Liver (tissue), 3 donors: Measurements from ENCODE around the gene SRGAP1.

ENCODE experiments used
- EGR1 ChIP-seq, 2 donors: IDR thresholded peaks; 2 replicates each; pipeline ENCODE4 v1.6.1; 2016 to 2018; ENCODE audit warnings: antibody characterized with exemption in 2 of 2, low read depth in 2 of 2
- JUND ChIP-seq, 2 donors: IDR thresholded peaks; 2 replicates each; pipeline ENCODE4 v1.6.1; 2016; ENCODE audit warnings: antibody characterized with exemption in 2 of 2
- MAX ChIP-seq: IDR thresholded peaks from 2 replicates; pipeline ENCODE4 v1.6.1; 2016; ENCODE audit warnings: antibody characterized with exemption
- RAD21 ChIP-seq, 2 donors: IDR thresholded peaks; 2 replicates each; pipeline ENCODE4 v1.6.1; 2016; ENCODE audit warnings: antibody characterized with exemption in 2 of 2, mild to moderate bottlenecking in 2 of 2
- RXRA ChIP-seq, 2 donors: IDR thresholded peaks; 2 replicates each; pipeline ENCODE4 v1.6.1; 2017 to 2018; ENCODE audit warnings: antibody characterized with exemption in 2 of 2, mild to moderate bottlenecking in 1 of 2
- TAF1 ChIP-seq: conservative IDR thresholded peaks from 2 replicates; pipeline ENCODE4 v1.6.1; 2016; ENCODE audit warnings: antibody characterized with exemption, mild to moderate bottlenecking
- TF ChIP-seq, protein P1 (sequence below): fragments of 150-350 bp; IDR thresholded peaks from 2 replicates; pipeline ENCODE4 v1.5.1; 2017; ENCODE audit warnings: improper control_type of control experiment, low read depth, low read length; ENCODE audit not compliant: missing input control
- TF ChIP-seq, protein P2 (sequence below): IDR thresholded peaks from 2 replicates; pipeline ENCODE4 v1.6.1; 2016; ENCODE audit warnings: antibody characterized with exemption
- TF ChIP-seq, protein P3 (sequence below): IDR thresholded peaks from 2 replicates; pipeline ENCODE4 v1.6.1; 2016; ENCODE audit warnings: antibody characterized with exemption
- TF ChIP-seq, protein P4 (sequence below): IDR thresholded peaks from 2 replicates; pipeline ENCODE4 v1.6.1; 2016; ENCODE audit warnings: antibody characterized with exemption, mild to moderate bottlenecking
- donor health status: healthy.
- donor health status: healthy.

DNA sequence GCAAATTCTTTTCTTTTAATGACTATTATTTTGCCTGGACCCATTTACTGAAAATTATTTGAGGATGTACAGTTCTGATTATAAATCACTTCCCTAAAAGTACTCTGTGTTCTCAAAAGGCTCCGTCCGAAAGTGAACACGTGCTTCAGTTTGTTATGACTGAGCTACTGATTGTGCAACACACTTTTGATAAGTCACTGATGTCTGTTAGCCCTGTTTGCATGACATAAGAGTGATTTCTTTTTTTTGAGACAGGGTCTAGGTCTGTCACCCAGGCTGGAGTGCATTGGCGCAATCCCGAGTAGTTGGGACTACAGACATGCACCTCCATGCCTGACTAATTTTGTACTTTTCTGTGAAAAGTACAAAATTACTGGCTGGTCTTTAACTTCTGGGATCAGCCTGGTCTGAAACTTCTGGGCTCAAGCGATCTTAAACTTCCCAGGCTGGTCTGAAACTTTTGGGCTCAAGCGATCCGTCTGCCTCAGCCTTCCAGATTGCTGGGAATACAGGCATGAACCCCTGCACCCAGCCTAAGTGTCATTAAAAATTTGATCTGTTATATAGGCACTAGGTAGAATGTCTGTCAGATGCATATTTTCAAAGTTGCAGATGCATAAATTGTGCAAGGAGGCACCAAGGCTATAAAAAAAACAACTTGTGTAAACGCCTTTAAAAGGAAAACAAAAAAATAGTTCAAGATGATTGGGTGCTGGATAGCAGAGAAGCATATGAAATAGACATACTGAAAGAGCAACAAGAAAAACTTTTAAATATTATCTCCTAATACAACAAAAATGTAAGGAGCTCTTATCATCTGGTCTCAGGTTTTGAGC lies 111.5 kb downstream of the SRGAP1 start:
- TF ChIP-seq, protein P1, sequence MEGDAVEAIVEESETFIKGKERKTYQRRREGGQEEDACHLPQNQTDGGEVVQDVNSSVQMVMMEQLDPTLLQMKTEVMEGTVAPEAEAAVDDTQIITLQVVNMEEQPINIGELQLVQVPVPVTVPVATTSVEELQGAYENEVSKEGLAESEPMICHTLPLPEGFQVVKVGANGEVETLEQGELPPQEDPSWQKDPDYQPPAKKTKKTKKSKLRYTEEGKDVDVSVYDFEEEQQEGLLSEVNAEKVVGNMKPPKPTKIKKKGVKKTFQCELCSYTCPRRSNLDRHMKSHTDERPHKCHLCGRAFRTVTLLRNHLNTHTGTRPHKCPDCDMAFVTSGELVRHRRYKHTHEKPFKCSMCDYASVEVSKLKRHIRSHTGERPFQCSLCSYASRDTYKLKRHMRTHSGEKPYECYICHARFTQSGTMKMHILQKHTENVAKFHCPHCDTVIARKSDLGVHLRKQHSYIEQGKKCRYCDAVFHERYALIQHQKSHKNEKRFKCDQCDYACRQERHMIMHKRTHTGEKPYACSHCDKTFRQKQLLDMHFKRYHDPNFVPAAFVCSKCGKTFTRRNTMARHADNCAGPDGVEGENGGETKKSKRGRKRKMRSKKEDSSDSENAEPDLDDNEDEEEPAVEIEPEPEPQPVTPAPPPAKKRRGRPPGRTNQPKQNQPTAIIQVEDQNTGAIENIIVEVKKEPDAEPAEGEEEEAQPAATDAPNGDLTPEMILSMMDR, result no peak
- TF ChIP-seq EGR1 (IDR thresholded peaks at IDR 0.05; ENCODE audit: low read depth in 2 of 2) (no peak), TAF1 (no peak), RXRA (IDR thresholded peaks at IDR 0.05) (no peak), JUND (IDR thresholded peaks at IDR 0.05) (peak; percentile 37 to 51), RAD21 (IDR thresholded peaks at IDR 0.05) (peak; percentile 30 to 34), MAX (peak; percentile 42)
- TF ChIP-seq, protein P2, sequence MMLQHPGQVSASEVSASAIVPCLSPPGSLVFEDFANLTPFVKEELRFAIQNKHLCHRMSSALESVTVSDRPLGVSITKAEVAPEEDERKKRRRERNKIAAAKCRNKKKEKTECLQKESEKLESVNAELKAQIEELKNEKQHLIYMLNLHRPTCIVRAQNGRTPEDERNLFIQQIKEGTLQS, result no peak
- TF ChIP-seq, protein P3, sequence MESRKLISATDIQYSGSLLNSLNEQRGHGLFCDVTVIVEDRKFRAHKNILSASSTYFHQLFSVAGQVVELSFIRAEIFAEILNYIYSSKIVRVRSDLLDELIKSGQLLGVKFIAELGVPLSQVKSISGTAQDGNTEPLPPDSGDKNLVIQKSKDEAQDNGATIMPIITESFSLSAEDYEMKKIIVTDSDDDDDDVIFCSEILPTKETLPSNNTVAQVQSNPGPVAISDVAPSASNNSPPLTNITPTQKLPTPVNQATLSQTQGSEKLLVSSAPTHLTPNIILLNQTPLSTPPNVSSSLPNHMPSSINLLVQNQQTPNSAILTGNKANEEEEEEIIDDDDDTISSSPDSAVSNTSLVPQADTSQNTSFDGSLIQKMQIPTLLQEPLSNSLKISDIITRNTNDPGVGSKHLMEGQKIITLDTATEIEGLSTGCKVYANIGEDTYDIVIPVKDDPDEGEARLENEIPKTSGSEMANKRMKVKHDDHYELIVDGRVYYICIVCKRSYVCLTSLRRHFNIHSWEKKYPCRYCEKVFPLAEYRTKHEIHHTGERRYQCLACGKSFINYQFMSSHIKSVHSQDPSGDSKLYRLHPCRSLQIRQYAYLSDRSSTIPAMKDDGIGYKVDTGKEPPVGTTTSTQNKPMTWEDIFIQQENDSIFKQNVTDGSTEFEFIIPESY, result no peak
- TF ChIP-seq, protein P4, sequence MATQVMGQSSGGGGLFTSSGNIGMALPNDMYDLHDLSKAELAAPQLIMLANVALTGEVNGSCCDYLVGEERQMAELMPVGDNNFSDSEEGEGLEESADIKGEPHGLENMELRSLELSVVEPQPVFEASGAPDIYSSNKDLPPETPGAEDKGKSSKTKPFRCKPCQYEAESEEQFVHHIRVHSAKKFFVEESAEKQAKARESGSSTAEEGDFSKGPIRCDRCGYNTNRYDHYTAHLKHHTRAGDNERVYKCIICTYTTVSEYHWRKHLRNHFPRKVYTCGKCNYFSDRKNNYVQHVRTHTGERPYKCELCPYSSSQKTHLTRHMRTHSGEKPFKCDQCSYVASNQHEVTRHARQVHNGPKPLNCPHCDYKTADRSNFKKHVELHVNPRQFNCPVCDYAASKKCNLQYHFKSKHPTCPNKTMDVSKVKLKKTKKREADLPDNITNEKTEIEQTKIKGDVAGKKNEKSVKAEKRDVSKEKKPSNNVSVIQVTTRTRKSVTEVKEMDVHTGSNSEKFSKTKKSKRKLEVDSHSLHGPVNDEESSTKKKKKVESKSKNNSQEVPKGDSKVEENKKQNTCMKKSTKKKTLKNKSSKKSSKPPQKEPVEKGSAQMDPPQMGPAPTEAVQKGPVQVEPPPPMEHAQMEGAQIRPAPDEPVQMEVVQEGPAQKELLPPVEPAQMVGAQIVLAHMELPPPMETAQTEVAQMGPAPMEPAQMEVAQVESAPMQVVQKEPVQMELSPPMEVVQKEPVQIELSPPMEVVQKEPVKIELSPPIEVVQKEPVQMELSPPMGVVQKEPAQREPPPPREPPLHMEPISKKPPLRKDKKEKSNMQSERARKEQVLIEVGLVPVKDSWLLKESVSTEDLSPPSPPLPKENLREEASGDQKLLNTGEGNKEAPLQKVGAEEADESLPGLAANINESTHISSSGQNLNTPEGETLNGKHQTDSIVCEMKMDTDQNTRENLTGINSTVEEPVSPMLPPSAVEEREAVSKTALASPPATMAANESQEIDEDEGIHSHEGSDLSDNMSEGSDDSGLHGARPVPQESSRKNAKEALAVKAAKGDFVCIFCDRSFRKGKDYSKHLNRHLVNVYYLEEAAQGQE, result no peak
